Measurements from ENCODE around the gene LGI4.

LGI4 gene

DNA sequence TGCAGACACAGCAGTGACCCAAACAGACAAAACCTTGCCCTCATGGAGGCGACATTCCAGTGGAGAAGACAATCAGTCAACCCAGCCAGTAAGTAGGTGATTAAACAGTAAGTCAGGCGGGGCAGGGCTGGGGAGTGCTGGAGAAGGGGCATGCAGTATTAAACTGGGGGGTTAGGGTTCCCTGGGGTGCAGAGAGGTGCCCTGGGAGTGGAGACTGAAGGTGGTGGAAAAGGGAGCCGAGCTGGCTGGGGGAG is 50.4 kb downstream of the LGI4 start:
- ATAC-seq: no peak

DNA sequence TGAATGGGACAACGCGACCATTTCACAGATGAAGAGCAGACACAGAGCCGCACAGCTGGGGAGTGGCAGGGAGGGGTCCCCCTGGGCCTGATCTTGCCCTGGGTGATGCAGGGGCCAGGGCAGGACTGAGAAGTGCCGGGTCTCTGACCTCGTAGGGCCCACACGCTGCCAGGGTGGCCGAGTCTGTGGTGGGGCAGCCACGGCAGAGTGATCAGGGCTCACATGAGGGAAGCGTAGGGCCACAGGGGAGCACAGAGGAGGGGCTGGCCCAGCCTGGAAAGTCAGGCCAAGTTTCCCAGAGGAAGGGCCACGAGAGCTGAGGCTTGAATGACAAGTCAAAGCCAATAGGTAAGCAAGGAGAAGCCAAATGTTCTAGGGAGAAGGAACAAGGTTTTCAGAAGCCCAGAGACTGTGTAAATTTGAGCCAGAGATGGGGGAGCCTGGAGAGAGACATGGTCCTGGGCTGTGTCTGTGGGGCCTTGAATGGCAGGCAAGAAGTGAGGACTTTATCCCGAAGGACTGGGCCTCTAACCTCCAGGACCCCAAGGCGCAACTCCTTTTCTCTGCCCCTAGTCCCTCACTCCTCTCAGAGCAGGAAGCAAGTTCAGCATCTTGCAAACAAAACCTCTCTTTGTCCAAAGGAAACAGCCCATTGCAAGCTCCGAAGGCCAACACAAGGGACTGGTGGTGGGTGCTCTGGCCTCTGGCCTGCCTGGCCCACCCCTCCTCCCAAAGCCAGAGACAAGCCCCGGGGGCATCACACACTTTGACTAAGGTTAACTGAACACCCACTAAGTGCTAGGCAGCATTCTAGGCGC is 51.0 kb downstream of the LGI4 start:
- ATAC-seq: no peak

DNA sequence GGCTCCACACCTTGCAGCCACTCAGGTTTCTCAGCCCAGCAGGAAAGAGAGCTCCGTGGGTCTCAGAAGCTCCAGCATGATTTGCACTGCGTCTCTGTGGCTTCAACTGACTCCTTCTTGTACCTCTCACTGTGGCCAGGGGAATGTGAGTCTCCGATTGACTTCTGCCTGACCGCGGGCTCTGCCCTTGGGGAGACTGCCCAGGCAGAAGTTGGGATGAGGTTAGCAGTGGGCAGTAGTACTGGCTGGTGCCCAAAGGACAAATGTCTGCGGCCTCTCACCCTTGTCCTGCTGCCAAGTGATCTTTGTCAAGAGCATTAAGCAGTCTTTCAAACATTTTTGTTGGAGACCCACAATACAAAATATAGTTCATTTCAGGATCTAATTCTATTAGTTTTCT is 53.7 kb downstream of the LGI4 start:
- no peak for ATAC-seq

DNA sequence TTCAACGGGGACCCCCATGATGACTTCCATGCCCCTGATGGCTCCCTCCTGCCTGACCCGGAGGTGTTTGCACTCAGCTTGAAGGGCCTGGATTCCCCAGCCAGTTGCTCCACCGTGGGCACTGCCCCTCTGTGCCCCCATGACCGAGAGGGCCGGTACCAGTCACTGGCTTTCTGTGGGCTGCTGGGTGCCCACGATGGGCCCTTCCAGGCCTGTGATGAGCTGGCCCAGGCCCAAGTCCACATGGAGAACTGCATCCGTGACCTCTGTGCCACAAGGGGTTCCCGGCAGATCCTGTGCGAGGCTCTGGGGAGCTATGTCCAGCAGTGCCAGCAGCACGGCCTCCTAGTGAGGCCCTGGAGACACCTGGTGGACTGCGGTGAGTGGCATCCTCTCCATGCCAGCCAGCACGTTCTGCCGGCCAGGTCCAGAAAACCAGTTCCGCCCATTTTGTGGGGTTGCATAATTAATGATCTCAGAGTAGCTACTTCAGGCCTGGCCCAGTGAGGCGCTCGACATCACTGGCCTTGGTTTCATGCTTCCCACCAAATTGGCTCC is 54.2 kb downstream of the LGI4 start:
- no peak for ATAC-seq

DNA sequence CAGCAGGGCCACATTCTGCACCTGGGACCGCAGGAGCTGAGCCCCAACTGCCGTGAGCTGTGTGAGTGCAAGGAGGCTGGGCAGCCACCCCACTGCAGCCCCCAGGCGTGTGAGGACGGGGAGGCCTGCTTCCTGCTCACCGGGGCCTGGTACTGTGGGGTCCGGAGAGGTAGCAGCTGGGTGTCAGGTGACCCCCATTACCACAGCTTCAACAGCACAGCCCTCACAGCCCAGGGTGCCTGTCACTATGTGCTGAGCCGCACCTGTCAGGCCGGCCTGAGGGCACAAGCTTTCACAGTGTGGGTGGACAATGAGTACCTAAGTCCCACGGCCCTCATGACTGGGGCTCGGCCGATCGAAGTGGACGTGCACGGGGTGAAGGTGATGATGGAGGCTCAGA is 55.0 kb downstream of the LGI4 start:
- no peak for ATAC-seq

DNA sequence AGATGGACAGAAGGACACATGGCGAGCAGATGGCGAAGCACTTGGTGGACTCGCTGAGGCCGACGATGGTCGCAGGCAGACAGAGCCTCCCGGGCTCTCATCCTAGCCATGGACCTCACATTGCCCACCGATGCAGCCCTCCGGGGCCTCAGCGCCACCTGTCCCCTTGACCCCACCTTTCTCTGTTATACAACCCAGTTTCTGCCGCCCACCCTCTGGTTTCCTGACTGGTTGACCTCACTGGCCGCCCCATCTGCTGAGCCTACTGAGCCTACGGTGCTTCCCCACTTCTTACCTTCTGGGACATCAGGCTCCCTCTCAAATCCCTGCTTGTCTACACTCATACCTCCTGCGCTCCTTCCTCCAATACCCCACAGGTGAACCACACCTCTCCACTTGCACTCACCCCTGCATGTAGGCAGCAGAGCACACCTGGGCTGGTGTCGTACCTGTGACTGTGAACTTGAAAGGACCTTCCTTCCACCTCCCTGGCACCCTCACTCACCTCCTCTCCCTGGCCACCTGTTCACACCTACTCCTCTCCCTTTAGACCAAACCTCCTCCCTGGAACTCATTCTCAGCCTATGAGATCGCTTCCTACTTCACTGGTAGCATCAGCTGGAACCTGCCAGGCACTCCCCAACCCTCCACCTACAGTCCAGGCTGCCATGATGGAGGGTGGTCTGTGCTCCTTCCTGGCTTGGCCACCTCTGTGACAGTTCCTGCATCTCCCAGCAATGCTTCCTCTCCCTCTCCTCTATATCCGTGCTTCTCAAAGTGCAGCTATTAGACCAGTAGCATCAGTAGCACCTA is 57.2 kb downstream of the LGI4 start:
- ATAC-seq: peak in 1 of 2 donors; percentile 24

DNA sequence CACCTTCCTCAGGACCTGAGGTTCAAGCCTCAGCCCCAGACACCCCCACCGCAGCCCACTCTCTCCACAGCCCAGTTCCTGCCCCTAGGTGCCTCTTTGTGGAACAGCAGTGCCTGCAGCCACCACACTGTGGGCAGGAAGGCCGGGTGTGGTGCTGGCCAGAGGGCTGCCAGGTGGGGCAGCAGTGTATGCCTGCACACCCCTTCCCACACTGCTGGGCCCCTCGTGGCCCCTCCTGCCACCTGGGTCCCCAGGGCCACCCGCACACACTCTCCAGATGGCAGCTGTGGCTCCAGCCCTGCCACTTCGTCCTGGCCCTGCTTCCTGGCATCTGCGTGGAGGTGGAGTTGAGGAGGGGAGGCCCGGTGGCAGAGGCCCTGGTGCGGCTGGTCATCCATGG is 58.2 kb downstream of the LGI4 start:
- no peak for ATAC-seq

DNA sequence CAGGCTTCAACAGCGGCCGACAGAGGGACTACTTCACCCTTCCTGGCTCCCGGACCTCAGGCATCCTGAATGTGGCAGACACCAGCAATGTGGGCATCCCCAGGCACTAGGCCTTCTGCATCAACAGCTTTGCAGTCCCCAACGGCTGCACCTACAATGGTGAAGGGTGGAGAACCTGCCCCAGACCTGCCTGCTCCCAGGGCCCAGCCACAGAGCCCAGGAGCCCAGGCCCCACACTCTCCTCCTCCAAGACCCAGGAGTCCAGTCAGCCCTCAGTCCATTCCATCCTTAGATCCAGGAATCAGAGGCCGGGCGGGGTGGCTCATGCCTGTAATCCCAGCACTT is 58.9 kb downstream of the LGI4 start:
- ATAC-seq: no peak

DNA sequence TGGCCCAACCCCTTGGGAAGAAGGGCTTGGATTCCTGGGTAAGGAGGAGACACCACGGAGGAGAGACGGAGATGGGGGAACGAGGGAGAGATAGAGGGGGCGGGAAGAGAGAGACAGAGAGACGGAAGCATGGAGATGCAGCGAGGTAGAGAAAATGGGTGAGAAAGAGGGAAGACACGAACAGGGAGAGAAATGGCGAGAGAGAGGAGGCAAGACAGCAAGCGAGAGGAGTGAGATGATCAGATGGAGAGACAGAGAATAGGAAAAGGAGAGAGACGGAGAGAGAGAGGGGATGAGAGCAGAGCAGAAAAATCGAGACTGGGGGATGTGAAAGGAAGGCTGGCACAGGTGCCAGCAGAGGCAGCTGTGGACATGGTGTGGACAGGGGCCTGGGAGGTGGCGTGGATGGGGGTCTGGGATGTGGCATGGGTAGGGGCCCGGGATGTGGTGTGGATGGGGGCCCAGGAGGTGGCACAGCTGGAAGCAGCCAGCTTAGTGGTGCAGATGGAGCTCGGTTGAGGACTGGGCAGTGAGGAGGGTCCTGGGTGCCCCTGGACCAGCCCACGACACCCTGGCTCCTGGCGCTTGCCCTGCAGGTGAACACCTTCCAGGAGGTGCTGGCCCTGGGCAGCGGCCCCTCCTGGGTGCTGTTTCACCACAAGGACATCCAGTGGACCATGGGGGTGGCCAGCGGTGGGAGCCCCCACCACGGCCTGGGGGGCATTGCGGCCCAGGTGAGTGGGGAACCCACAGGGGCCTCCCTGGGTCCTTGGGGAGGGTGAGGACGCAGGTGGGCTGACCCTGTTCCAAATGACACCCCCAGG is 59.4 kb downstream of the LGI4 start:
- no peak for ATAC-seq
